GM23248 (cell line): ENCODE results near the gene RPL3.

Experiments
- EZH2 ChIP-seq: fragments of 200-600 bp; sonication (generic); IDR thresholded peaks from 2 replicates; pipeline ENCODE4 v1.6.1; 2018; ENCODE audit warnings: antibody characterized with exemption, mild to moderate bottlenecking; ENCODE audit not compliant: insufficient read depth, poor library complexity, severe bottlenecking
- EZH2phosphoT487 ChIP-seq: fragments of 200-600 bp; sonication (generic); IDR thresholded peaks from 2 replicates; pipeline ENCODE4 v1.6.1; 2018; ENCODE audit warnings: antibody characterized with exemption, moderate library complexity, mild to moderate bottlenecking, low read depth; ENCODE audit not compliant: insufficient read depth

GRCh38 chr22:39309881-39310714 lies 9.3 kb downstream of the RPL3 start:
- TF ChIP-seq EZH2 = no peak
- no peak for TF ChIP-seq EZH2phosphoT487
